ENCODE results near the gene JMJD1C. TPM values are rescaled to one million over a fixed set of nuclear protein-coding genes. Genes with fewer than 3 reads are reported as not detected.
"Not testable (repeated sequence)": the region's sequence is repeated elsewhere in the genome, so short reads cannot be mapped to it uniquely, and the experiment has no call there.

The JMJD1C gene
- total RNA-seq, 1 experiment from 2014 or later, result 112 TPM

- Histone ChIP-seq H3K27me3 (no peaks in the 10 kb centered on the region), H3K27ac (no peak overlapping the region), H3K9me3 (replicated peaks) (no peaks in the 10 kb centered on the region)
Observed at GRCh38 chr10:63164166-63164623, 301.6 kb downstream of the JMJD1C start.

GRCh38 chr10:63161592-63161991 lies 304.2 kb downstream of the JMJD1C start:
- Histone ChIP-seq H3K9me3 (replicated peaks) (no peaks in the 10 kb centered on the region), H3K27me3 (no peaks in the 10 kb centered on the region), H3K4me1 (no peaks in the 10 kb centered on the region), H3K27ac (no peak overlapping the region), H3K4me3 (no peak overlapping the region), H3K36me3 (peaks cover 11% of the 10 kb centered on the region)
- DNase-seq, result no peak

More at GRCh38 chr10:63164166-63164623, 301.6 kb downstream of the JMJD1C start:
- DNase-seq, result no peak
- no peaks in the 10 kb centered on the region for H3K4me1 ChIP-seq
- no peak overlapping the region for H3K4me3 ChIP-seq
- H3K36me3 ChIP-seq, result peaks cover 33% of the 10 kb centered on the region

- peak; percentile 43 to 81 for DNase-seq
- no peak overlapping the region for H3K4me3 ChIP-seq
- H3K27me3 ChIP-seq, result no peaks in the 10 kb centered on the region
- no peak overlapping the region for H3K27ac ChIP-seq
- no peaks in the 10 kb centered on the region for H3K4me1 ChIP-seq
- no peaks in the 10 kb centered on the region for H3K9me3 ChIP-seq (replicated peaks)
- H3K36me3 ChIP-seq, result no peaks in the 10 kb centered on the region; the same call in 1 of the 2 replicates
Observed at GRCh38 chr10:63157845-63158624, 307.7 kb downstream of the JMJD1C start.

GRCh38 chr10:63156236-63156635 lies 309.5 kb downstream of the JMJD1C start:
- DNase-seq, result no peak
- Histone ChIP-seq H3K36me3 (no peaks in the 10 kb centered on the region; the same call in 1 of the 2 replicates), H3K9me3 (replicated peaks) (no peaks in the 10 kb centered on the region), H3K4me3 (no peak overlapping the region), H3K27me3 (no peaks in the 10 kb centered on the region), H3K4me1 (no peaks in the 10 kb centered on the region), H3K27ac (no peak overlapping the region)

- H3K27me3 ChIP-seq, result no peaks in the 10 kb centered on the region
- no peaks in the 10 kb centered on the region for H3K9me3 ChIP-seq (replicated peaks)
- no peaks in the 10 kb centered on the region for H3K4me1 ChIP-seq
- no peak for DNase-seq
- H3K4me3 ChIP-seq, result no peak overlapping the region
- H3K36me3 ChIP-seq, result peaks cover 5% of the 10 kb centered on the region
- no peak overlapping the region for H3K27ac ChIP-seq
Observed at GRCh38 chr10:63155388-63156020, 310.3 kb downstream of the JMJD1C start.

- H3K4me1 ChIP-seq, result no peaks in the 10 kb centered on the region
Observed at GRCh38 chr10:63154546-63155387, 311.0 kb downstream of the JMJD1C start.

GRCh38 chr10:63153868-63154545 lies 311.8 kb downstream of the JMJD1C start:
- not testable (repeated sequence) for H3K36me3 ChIP-seq; DNase-seq; H3K4me3 ChIP-seq; H3K27ac ChIP-seq; H3K27me3 ChIP-seq; H3K9me3 ChIP-seq (replicated peaks); H3K4me1 ChIP-seq

More at GRCh38 chr10:63154546-63155387, 311.0 kb downstream of the JMJD1C start:
- no peaks in the 10 kb centered on the region for H3K27me3 ChIP-seq
- H3K27ac ChIP-seq, result no peak overlapping the region
- H3K9me3 ChIP-seq (replicated peaks), result no peaks in the 10 kb centered on the region
- no peak for DNase-seq
- H3K36me3 ChIP-seq, result peaks cover 5% of the 10 kb centered on the region
- H3K4me3 ChIP-seq, result no peak overlapping the region

- H3K4me1 ChIP-seq, result no peaks in the 10 kb centered on the region
- no peaks in the 10 kb centered on the region for H3K27me3 ChIP-seq
- H3K4me3 ChIP-seq, result no peak overlapping the region
- H3K9me3 ChIP-seq (replicated peaks), result no peaks in the 10 kb centered on the region
- DNase-seq, result no peak
- H3K36me3 ChIP-seq, result peaks cover 5% of the 10 kb centered on the region; the same call in 1 of the 2 replicates
- H3K27ac ChIP-seq, result no peak overlapping the region
Observed at GRCh38 chr10:63150745-63151144, 315.0 kb downstream of the JMJD1C start.

GRCh38 chr10:63146503-63146902 lies 319.3 kb downstream of the JMJD1C start:
- Histone ChIP-seq H3K27ac (no peak overlapping the region), H3K4me3 (no peak overlapping the region), H3K9me3 (replicated peaks) (no peaks in the 10 kb centered on the region), H3K36me3 (peaks cover 5% of the 10 kb centered on the region; the same call in 1 of the 2 replicates), H3K27me3 (no peaks in the 10 kb centered on the region), H3K4me1 (no peaks in the 10 kb centered on the region)
- DNase-seq, result no peak

- Histone ChIP-seq H3K4me1 (no peaks in the 10 kb centered on the region), H3K27ac (no peak overlapping the region), H3K27me3 (no peaks in the 10 kb centered on the region), H3K36me3 (peaks cover 2% of the 10 kb centered on the region; the same call in 1 of the 2 replicates), H3K4me3 (no peak overlapping the region), H3K9me3 (replicated peaks) (no peaks in the 10 kb centered on the region)
- no peak for DNase-seq
Observed at GRCh38 chr10:63145782-63146181, 320.0 kb downstream of the JMJD1C start.

- H3K36me3 ChIP-seq, result no peaks in the 10 kb centered on the region
- no peak overlapping the region for H3K4me3 ChIP-seq
- no peaks in the 10 kb centered on the region for H3K4me1 ChIP-seq
- H3K27me3 ChIP-seq, result no peaks in the 10 kb centered on the region
- no peaks in the 10 kb centered on the region for H3K9me3 ChIP-seq (replicated peaks)
- no peak overlapping the region for H3K27ac ChIP-seq
- DNase-seq, result no peak
Observed at GRCh38 chr10:63143987-63144386, 321.8 kb downstream of the JMJD1C start.

GRCh38 chr10:63142136-63142535 lies 323.6 kb downstream of the JMJD1C start:
- H3K9me3 ChIP-seq (replicated peaks), result no peaks in the 10 kb centered on the region
- H3K4me3 ChIP-seq, result no peak overlapping the region
- no peaks in the 10 kb centered on the region for H3K36me3 ChIP-seq
- H3K4me1 ChIP-seq, result no peaks in the 10 kb centered on the region
- no peaks in the 10 kb centered on the region for H3K27me3 ChIP-seq
- no peak for DNase-seq
- no peak overlapping the region for H3K27ac ChIP-seq

- H3K9me3 ChIP-seq (replicated peaks), result no peaks in the 10 kb centered on the region
- H3K4me1 ChIP-seq, result no peaks in the 10 kb centered on the region
- no peak overlapping the region for H3K4me3 ChIP-seq
- no peak overlapping the region for H3K27ac ChIP-seq
- no peaks in the 10 kb centered on the region for H3K36me3 ChIP-seq
- no peak for DNase-seq
- H3K27me3 ChIP-seq, result no peaks in the 10 kb centered on the region
Observed at GRCh38 chr10:63140077-63140476, 325.7 kb downstream of the JMJD1C start.

- Histone ChIP-seq H3K36me3 (no peaks in the 10 kb centered on the region), H3K27me3 (no peaks in the 10 kb centered on the region), H3K9me3 (replicated peaks) (no peaks in the 10 kb centered on the region), H3K4me1 (no peaks in the 10 kb centered on the region), H3K4me3 (no peak overlapping the region), H3K27ac (no peak overlapping the region)
- DNase-seq, result no peak
Observed at GRCh38 chr10:63137306-63137705, 328.5 kb downstream of the JMJD1C start.

All from SJCRH30 (cell line).